Amniotic epithelial cell (primary cell): ENCODE data around the gene HLA-DOB.

Source experiments
- DNase-seq: peaks from one replicate; pipeline ENCODE4 v3.0.0-alpha.2; 2010; ENCODE audit warnings: low read depth

HLA-DOB gene

DNA sequence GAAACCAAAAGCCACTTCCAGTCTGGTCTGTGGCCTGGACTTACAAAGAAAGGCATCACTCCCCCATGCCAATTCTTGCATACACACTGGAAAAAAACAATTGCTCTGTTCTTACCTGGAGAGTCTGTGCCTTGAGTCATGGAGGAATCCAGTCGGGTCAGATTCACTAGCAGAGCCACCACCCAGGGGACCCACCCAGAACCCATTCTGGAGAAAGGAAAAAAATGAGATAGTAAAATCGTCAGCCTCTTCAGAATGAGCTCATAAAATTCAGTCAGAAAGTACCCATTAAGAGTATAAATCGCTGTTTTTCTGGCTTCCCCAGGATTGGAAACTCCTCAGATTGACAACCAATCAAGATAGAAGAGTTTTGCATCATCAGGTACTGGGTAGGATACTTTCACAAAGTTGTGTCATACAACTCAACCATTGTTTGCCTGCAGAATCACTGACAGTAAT is at the start of gene HLA-DOB:
TSS of gene HLA-DOB (minus strand) at position 257 of the 459 bp plus-strand sequence. CDS start at position 206, 51 bp downstream.
- peak; percentile 56 for DNase-seq

DNA sequence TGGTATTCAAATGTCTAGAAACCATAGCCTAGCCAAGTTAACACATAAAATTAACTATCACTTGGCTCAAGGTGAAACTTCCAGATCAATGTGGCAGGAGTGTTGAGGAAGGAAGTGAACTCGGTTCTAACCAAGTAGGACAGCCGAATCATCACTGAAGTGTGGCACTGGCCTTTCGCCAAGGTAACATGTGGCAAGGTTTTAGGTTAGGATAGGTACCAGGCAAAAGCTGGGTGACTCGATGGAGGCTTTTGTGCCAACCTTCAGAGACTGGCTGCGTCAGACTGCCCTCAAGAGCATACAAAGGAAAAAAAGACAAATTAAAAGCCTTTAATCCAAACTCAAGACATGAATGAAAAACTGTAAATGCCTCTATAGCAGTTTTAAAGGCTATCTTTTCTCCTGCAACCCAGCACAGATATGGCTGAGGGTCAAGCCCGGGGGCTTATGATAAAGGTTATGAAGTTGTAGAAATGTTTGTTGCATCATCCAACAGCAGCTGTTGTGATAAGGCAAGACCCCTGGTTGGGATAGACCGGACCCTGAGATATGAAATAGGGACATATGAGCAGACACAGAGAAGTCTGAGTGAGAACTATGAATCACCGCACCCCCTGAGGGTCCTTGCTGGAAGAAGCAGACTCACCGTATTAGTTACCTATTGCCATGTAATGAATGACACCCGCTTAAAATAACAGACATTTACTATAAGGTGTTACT is 49.1 kb upstream of the HLA-DOB start:
- DNase-seq: no peak

DNA sequence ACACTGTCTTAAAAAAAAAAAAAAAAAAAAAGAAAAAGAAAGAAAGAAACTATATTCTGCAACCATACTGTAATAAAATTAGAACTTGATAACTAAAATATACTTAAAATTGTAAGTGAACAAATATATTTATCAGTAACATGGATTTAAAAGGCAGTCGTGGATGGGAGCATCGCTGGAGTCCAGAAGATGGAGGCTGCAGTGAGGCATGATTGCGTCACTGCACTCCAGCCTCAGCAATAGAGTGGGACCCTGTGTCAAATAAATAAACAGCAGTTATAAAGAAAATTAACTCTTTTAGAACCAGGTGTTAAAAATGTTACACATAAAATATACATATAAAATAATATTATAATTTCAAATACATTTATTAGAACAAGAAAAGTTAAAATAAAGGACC is 45.9 kb upstream of the HLA-DOB start:
- no peak for DNase-seq

- DNase-seq: no peak
These were observed 43.9 kb upstream of the HLA-DOB start for GRCh38 chr6:32860674-32861073.

GRCh38 chr6:32858194-32858593 is 41.4 kb upstream of the HLA-DOB start:
- DNase-seq: no peak

DNA sequence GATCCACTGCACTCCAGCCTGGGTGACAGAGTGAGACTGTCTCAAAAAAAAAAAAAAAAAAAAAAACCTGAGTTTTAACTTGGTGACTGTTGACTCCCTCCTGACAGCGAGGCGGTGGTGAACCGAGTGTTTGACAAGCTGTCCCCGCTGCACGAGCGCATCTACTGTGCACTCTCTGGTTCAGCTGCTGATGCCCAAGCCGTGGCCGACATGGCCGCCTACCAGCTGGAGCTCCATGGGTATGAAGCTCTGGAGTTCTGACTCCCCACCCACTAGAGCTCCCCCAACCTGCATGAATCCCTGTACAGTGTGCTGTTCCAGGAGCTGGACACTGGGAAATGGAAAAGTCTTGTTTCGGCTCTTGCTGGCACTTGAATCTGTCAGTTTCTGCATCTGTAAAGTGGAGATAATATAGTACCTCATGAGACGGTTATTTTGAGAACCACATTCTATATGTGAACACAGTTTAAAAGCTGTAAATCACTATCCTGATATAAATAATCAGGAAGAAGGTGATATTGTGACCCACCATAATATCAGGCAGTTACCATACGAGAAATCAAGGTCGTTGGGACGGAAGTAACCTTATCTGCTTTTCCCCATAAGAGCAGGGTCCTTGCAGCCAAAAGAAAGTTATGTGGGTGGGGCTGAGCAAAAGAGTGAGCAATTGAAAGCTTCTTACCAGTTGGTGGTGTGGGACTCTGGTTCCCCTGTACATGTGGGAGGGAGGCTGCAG is 40.5 kb upstream of the HLA-DOB start:
- DNase-seq: no peak

- DNase-seq: no peak
These were observed 38.8 kb upstream of the HLA-DOB start for GRCh38 chr6:32855467-32856174.

DNA sequence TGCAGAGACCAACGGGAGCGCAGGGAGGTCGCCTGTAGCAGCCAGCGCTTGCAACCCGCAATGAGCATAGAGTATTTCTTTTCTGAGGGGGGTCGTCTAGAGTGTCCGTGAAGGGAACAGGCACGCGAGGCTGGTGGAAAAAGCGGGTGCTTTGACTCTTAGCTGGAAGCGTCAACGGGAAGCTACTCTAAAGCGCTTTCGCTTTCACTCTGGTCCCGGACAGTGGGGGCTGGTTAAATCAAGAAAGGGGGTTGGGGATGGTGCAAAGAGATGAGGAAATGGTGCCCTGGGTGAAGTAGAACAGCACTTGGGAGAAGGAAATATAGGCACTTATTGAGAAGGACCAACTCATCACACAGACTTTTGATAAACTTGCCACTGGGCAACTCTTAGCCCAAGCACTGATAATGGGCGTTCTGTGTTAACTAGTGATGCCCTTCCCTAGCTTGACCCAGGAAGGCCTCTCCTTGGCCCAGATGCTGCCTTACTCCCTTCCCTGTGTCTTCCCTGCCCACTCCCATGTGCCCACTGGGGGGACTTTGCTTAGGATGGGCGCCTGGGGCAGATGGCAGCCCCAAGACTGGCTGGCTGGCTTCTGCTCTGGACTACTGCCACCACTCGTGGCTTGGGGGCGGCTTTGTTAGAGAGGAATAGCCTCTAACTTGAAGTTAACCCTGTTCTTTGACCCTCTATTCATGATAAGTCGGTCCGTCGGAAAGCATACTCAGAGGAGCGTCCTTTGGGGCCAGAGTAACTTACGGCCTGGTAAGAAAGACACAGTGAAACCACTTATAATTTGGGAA is 37.8 kb upstream of the HLA-DOB start:
- DNase-seq: peak; percentile 31

GRCh38 chr6:32853541-32854375 is 37.0 kb upstream of the HLA-DOB start, which contains the start of the genes PSMB9 and TAP1:
Gene PSMB9, plus strand, starts transcription at chr6:32854192. Its CDS starts 38 bp downstream, at chr6:32854230.
Gene TAP1, minus strand, starts transcription at chr6:32853704. Its CDS starts 68 bp downstream, at chr6:32853636.
- DNase-seq: peak; percentile 87

DNA sequence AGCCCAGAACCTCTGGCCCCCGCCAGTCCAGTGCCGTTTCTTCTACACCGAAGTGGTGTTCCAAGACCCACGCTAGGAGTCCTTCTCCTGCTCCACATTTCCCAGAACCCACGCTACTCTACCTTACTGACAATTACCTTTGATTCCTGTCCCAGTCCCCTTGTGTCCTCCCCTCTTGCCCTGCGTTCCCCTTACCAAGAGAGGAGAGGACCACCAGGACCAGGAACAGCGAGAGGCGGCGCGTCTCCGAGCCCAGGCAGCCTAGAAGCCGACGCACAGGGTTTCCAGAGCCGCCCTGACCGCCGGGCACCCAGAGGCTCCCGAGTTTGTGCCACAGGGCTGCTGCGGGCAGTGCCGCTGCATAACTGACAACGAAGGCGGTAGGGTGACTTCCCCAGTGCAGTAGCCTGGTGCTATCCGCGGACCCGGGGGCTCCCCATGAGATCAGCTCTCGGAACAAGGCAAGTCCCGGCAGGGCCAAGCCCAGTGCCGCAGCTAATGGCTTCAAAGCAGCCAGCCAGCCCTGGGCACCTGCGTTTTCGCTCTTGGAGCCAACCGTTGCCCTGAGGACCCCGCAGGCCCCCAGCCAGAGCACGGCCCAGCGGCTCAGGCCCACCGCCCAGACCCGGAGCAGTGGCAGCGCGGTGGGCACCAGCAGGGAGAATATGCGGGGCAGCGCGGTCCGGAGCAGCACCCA is 36.2 kb upstream of the HLA-DOB start:
- DNase-seq: peak; percentile 24

DNA sequence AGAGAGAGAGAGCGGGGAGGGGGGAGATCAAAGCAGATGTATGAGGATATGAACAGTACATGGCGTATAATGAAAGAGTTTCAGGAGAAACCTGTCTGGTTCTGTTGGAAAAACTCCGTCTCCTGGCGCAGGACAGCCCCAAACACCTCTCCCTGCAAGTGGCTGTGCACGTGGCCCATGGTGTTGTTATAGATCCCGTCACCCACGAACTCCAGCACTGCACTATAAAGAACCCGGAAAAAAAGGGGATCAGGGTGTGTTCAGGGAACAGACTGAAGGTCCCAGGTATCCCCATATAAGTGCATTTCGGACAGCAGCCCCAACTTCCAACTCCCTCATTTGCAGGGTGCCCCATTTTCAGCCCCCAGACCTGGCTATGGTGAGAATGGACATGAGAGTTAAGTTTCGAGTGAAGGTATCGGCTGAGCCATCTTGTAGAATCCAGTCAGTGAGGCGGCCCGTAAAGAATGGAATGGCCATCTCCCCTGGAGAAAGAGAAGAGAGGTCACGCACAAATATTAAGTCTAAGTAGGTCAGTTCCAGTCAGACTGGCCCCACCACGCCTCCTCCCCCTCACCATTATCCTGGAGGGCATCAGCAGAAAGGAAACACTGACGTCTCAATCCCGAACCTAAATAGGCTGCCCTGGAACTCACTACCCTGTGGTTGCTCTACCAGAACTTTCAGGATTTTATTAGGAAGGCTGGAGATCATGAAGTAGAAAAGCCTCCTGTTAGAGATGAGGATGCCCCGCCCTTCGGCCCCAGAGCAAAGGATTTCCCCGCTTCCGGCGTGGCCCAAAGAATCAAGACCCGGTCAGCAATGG is 35.4 kb upstream of the HLA-DOB start:
- no peak for DNase-seq

DNA sequence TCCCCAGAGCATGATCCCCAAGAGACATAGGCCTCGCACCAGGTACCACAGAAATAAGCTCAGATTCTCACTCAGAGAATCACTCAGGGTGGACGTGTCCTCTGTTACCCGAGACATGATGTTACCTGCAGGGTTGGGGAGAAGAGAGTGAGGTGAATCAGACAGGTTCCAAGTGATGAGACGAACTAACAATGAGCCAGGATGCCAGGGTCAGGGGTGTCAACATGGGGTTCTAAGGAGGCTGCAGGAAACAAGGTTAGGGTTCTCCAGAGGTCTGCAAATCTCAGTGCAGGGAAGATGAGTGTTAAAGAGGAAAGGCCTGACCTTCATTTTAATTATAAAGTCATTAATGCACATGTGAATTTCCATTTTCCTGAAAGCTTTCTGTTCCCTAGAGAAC is 34.2 kb upstream of the HLA-DOB start:
- no peak for DNase-seq

DNA sequence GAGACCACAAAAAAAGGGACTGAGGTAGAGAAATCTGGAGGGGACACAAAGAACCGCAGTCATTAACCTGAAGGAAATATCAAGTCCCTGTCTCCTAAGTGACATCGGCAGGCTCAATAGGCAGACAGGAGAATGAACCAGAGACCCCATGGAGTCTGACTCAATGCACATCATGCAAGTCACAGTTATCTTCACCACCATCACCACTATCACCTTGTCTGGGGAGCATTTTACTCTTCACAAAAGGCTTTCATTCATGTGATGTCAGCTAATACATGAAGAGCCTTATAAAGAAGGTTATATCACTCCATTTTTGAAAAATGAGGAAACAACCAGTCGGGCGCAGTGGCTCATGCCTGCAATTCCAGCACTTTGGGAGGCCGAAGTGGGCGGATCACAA is 32.3 kb upstream of the HLA-DOB start:
- DNase-seq: no peak

- no peak for DNase-seq
These were observed 31.0 kb upstream of the HLA-DOB start for GRCh38 chr6:32847795-32848194.

- no peak for DNase-seq
These were observed 30.2 kb upstream of the HLA-DOB start for GRCh38 chr6:32847004-32847403.

GRCh38 chr6:32845384-32845884 is 28.6 kb upstream of the HLA-DOB start:
- DNase-seq: no peak

DNA sequence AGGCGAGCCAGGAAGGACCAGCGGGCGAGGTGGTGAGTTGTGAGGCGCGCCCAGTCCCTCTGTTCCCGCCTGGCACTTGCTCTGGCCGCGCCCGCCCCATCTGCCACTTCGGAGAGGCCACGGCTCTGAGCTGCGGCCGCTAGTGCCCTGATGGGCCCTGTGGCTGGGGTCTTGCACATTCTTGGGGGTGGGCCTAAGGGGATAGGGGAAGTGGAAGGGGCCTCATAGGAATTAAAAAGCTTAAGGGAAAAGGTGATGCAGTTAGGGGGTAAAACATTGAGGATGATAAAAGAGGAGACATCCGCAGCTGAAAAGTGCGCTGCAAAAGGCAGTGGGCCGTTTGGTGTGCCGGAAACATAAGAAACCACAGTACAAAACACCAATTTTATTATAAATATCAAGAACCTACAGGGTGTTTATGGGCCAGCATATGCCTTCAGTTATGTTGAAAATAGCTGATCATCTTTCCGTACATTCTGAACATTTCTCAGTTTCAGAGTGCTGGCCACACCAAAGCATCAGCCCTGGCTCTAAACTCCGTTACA is 28.1 kb upstream of the HLA-DOB start:
- DNase-seq: no peak

GRCh38 chr6:32843979-32844838 is 27.4 kb upstream of the HLA-DOB start, which contains the start of gene PSMB8:
Gene PSMB8, minus strand, starts transcription at chr6:32844047. Its CDS starts 51 bp downstream, at chr6:32843996.
- DNase-seq: peak; percentile 93
